ENCODE results near the gene LASP1. TPM values are rescaled to one million over a fixed set of nuclear protein-coding genes. Genes with fewer than 3 reads are reported as not detected.
"Not testable (repeated sequence)": the region's sequence is repeated elsewhere in the genome, so short reads cannot be mapped to it uniquely, and the experiment has no call there.

LASP1 gene
- total RNA-seq, 3 donors from 2014 or later = 88.7 to 145 (median 92.8) TPM

- no peak overlapping the region for H3K4me3 ChIP-seq
- no peaks in the 10 kb centered on the region for H3K4me1 ChIP-seq
- no peaks in the 10 kb centered on the region for H3K36me3 ChIP-seq
- no peak overlapping the region for H3K27ac ChIP-seq
- no peaks in the 10 kb centered on the region for H3K9me3 ChIP-seq
- no peaks in the 10 kb centered on the region for H3K27me3 ChIP-seq
- TF ChIP-seq CTCF (IDR thresholded peaks at IDR 0.05) = no peak
- TF ChIP-seq POLR2A (IDR thresholded peaks at IDR 0.05) = no peak
- no peak for TF ChIP-seq POLR2AphosphoS5 (IDR thresholded peaks at IDR 0.05)
- intact Hi-C loops (cut with DNase I; ENCODE audit: low total_unique reads) = no loop called here
- no peak for DNase-seq (ENCODE audit: low spot score in 2 of 2)
These were observed 56.6 kb downstream of the LASP1 start for GRCh38 chr17:38926293-38927070.

- H3K36me3 ChIP-seq; H3K4me3 ChIP-seq; H3K9me3 ChIP-seq; DNase-seq (ENCODE audit: low spot score in 2 of 2); intact Hi-C loops (cut with DNase I; ENCODE audit: low total_unique reads); H3K27ac ChIP-seq; H3K27me3 ChIP-seq; H3K4me1 ChIP-seq: not testable (repeated sequence)
These were observed 60.9 kb downstream of the LASP1 start for GRCh38 chr17:38930782-38931181.

GRCh38 chr17:38933962-38934361 is 64.1 kb downstream of the LASP1 start:
- H3K36me3 ChIP-seq; H3K9me3 ChIP-seq; H3K4me1 ChIP-seq; intact Hi-C loops (cut with DNase I; ENCODE audit: low total_unique reads); H3K4me3 ChIP-seq; H3K27ac ChIP-seq; H3K27me3 ChIP-seq; DNase-seq (ENCODE audit: low spot score in 2 of 2): not testable (repeated sequence)

GRCh38 chr17:38939987-38940386 is 70.1 kb downstream of the LASP1 start:
- no peak for TF ChIP-seq CTCF (IDR thresholded peaks at IDR 0.05)
- no peak for TF ChIP-seq POLR2A (IDR thresholded peaks at IDR 0.05)
- TF ChIP-seq POLR2AphosphoS5 (IDR thresholded peaks at IDR 0.05) = no peak
- intact Hi-C loops (cut with DNase I; ENCODE audit: low total_unique reads) = no loop called here
- Histone ChIP-seq H3K4me1 (no peaks in the 10 kb centered on the region), H3K36me3 (no peaks in the 10 kb centered on the region), H3K4me3 (no peak overlapping the region), H3K27me3 (no peaks in the 10 kb centered on the region), H3K27ac (no peak overlapping the region), H3K9me3 (no peaks in the 10 kb centered on the region)
- DNase-seq (ENCODE audit: low spot score in 2 of 2) = no peak

GRCh38 chr17:38940404-38940803 is 70.5 kb downstream of the LASP1 start:
- Histone ChIP-seq H3K27ac (no peak overlapping the region), H3K27me3 (no peaks in the 10 kb centered on the region), H3K4me3 (no peak overlapping the region), H3K4me1 (no peaks in the 10 kb centered on the region), H3K9me3 (no peaks in the 10 kb centered on the region), H3K36me3 (no peaks in the 10 kb centered on the region)
- TF ChIP-seq POLR2A (IDR thresholded peaks at IDR 0.05) (no peak), CTCF (IDR thresholded peaks at IDR 0.05) (no peak), POLR2AphosphoS5 (IDR thresholded peaks at IDR 0.05) (no peak)
- intact Hi-C loops (cut with DNase I; ENCODE audit: low total_unique reads) = no loop called here
- no peak for DNase-seq (ENCODE audit: low spot score in 2 of 2)

- no peaks in the 10 kb centered on the region for H3K27me3 ChIP-seq
- intact Hi-C loops (cut with DNase I; ENCODE audit: low total_unique reads) = no loop called here
- no peak overlapping the region for H3K27ac ChIP-seq
- no peak for DNase-seq (ENCODE audit: low spot score in 2 of 2)
- no peaks in the 10 kb centered on the region for H3K9me3 ChIP-seq
- TF ChIP-seq CTCF (IDR thresholded peaks at IDR 0.05) (no peak), POLR2AphosphoS5 (IDR thresholded peaks at IDR 0.05) (no peak), POLR2A (IDR thresholded peaks at IDR 0.05) (no peak)
- no peaks in the 10 kb centered on the region for H3K4me1 ChIP-seq
- H3K36me3 ChIP-seq = no peaks in the 10 kb centered on the region
- H3K4me3 ChIP-seq = no peak overlapping the region
These were observed 73.0 kb downstream of the LASP1 start for GRCh38 chr17:38942696-38943334.
